K562 (cell line): ENCODE measurements around the gene SERPINE1. TPM values are rescaled to one million over a fixed set of nuclear protein-coding genes. Genes with fewer than 3 reads are reported as not detected.

Source experiments
- BCL6 ChIP-seq: fragments of 250-450 bp; sonication (Bioruptor Pico); IDR thresholded peaks from 2 replicates; pipeline ENCODE4 v1.4.0; 2020
- CAMTA2 ChIP-seq: fragments of 250-450 bp; sonication (Bioruptor Pico); conservative IDR thresholded peaks from 2 replicates; pipeline ENCODE4 v1.5.1; 2022
- CEBPB ChIP-seq: fragments of 450-650 bp; IDR thresholded peaks from 2 replicates; pipeline ENCODE4 v1.6.1; 2016; ENCODE audit warnings: missing genetic modification characterization, missing compliant biosample characterization
- DACH1 ChIP-seq: fragments of 450-650 bp; IDR thresholded peaks from 2 replicates; pipeline ENCODE4 v1.6.1; 2018; ENCODE audit not compliant: partially characterized antibody
- FOSL1 ChIP-seq: fragments of 200-800 bp; sonication (Bioruptor generic); conservative IDR thresholded peaks from 2 replicates; pipeline ENCODE4 v1.6.1; 2016; ENCODE audit warnings: missing genetic modification characterization, missing compliant biosample characterization
- GABPB2 ChIP-seq: fragments of 250-450 bp; sonication (Bioruptor Pico); conservative IDR thresholded peaks from 2 replicates; pipeline ENCODE4 v1.5.1; 2021; ENCODE audit warnings: mild to moderate bottlenecking
- HNRNPH1 ChIP-seq: fragments of 200-400 bp; formaldehyde crosslinking; optimal IDR thresholded peaks from 2 replicates; pipeline ENCODE3; 2017; ENCODE audit warnings: low read depth, mild to moderate bottlenecking, low read length, moderate library complexity
- HNRNPK ChIP-seq: fragments of 200-400 bp; formaldehyde crosslinking; IDR thresholded peaks from one replicate; pipeline ENCODE4 v1.6.1; 2018; ENCODE audit warnings: mild to moderate bottlenecking, low read depth, low read length; ENCODE audit not compliant: poor library complexity, severe bottlenecking
- HSF4 ChIP-seq: fragments of 250-450 bp; sonication (Bioruptor Pico); IDR thresholded peaks from 2 replicates; pipeline ENCODE4 v2.1.2; 2022; ENCODE audit warnings: mild to moderate bottlenecking, moderate library complexity, borderline replicate concordance
- IRF2 ChIP-seq: sonication (generic); formaldehyde crosslinking; IDR thresholded peaks from 2 replicates; pipeline ENCODE4 v1.8.1; 2022; ENCODE audit warnings: mild to moderate bottlenecking, missing genetic modification reagents
- KDM2B ChIP-seq: fragments of 250-450 bp; sonication (Bioruptor Pico); IDR thresholded peaks from 2 replicates; pipeline ENCODE4 v1.8.0; 2021; ENCODE audit warnings: mild to moderate bottlenecking, moderate library complexity
- KLF6 ChIP-seq: fragments of 250-450 bp; sonication (Bioruptor Pico); IDR thresholded peaks from 2 replicates; pipeline ENCODE4 v1.4.0; 2020; ENCODE audit warnings: mild to moderate bottlenecking, moderate library complexity, borderline replicate concordance
- NELFE ChIP-seq: IDR thresholded peaks from 2 replicates; pipeline ENCODE4 v1.6.1; 2011; ENCODE audit warnings: mild to moderate bottlenecking; ENCODE audit not compliant: insufficient read depth, insufficient read length
- POLR2A ChIP-seq: fragments of 450-650 bp; conservative IDR thresholded peaks from 2 replicates; pipeline ENCODE4 v1.6.1; 2016
- SAFB ChIP-seq: fragments of 200-400 bp; formaldehyde crosslinking; IDR thresholded peaks from 2 replicates; pipeline ENCODE4 v1.6.1; 2017; ENCODE audit warnings: low read depth, low read length, borderline replicate concordance
- SIX5 ChIP-seq, 2 experiments: IDR thresholded peaks; 2 replicates each; pipeline ENCODE4 v1.6.1; 2011; ENCODE audit warnings: low read length in 2 of 2, borderline replicate concordance in 1 of 2, low read depth in 1 of 2, mild to moderate bottlenecking in 1 of 2, moderate library complexity in 1 of 2; ENCODE audit not compliant: insufficient read depth in 1 of 2
- SLC30A9 ChIP-seq: fragments of 250-450 bp; sonication (Bioruptor Pico); IDR thresholded peaks from 2 replicates; pipeline ENCODE4 v1.8.0; 2022; ENCODE audit warnings: mild to moderate bottlenecking, moderate library complexity
- SMAD1 ChIP-seq: fragments of 150-350 bp; IDR thresholded peaks from 2 replicates; pipeline ENCODE4 v1.6.1; 2014; ENCODE audit warnings: low read length, low read depth; ENCODE audit not compliant: partially characterized antibody
- ZNF134 ChIP-seq: fragments of 250-450 bp; sonication (Bioruptor Pico); conservative IDR thresholded peaks from 2 replicates; pipeline ENCODE4 v1.4.0; 2020
- ZNF584 ChIP-seq: fragments of 200-800 bp; sonication (Bioruptor generic); IDR thresholded peaks from 2 replicates; pipeline ENCODE4 v1.6.1; 2016; ENCODE audit warnings: low read depth, mild to moderate bottlenecking, missing genetic modification characterization, missing compliant biosample characterization
- ZNF609 ChIP-seq: sonication (generic); formaldehyde crosslinking; IDR thresholded peaks from 2 replicates; pipeline ENCODE4 v1.8.1; 2023; ENCODE audit warnings: missing genetic modification reagents, mild to moderate bottlenecking, borderline replicate concordance
- ZSCAN32 ChIP-seq: fragments of 450-650 bp; formaldehyde crosslinking; IDR thresholded peaks from 2 replicates; pipeline ENCODE4 v1.4.0; 2020; ENCODE audit warnings: mild to moderate bottlenecking, moderate library complexity
- polyA plus RNA-seq, 8 experiments: library from polyadenylated mRNA; depleted of rRNA in 4 of 8; stranded (reverse) in 5 of 8; unstranded in 3 of 8; fragments of >200 nt; fragmentation: Nextera tagmentation in 2 of 8; fragmentation: Illumina TruSeq in 1 of 8; extraction: Ambion mirVana in 2 of 8; extraction: Trizol in 1 of 8; gene quantifications; 2 replicates each; pipeline versions ENCODE4 v1.2.1 to v1.2.3, GENCODE V29; 2011 to 2014; ENCODE audit warnings: inconsistent platforms in 1 of 8, missing spikeins in 1 of 8
- total RNA-seq, 7 experiments: library from RNA; depleted of rRNA in 6 of 7; stranded (reverse); fragments of >200 nt in 6 of 7; fragmentation: Illumina TruSeq in 2 of 7; extraction: Trizol in 2 of 7; gene quantifications; 2 replicates each; pipeline versions ENCODE4 v1.2.1 to v1.2.3, GENCODE V29; 2011 to 2021; ENCODE audit warnings: low replicate concordance in 1 of 7
- TF ChIP-seq, protein P1 (sequence below): fragments of 250-450 bp; sonication (Bioruptor Pico); IDR thresholded peaks from 2 replicates; pipeline ENCODE4 v1.9.0; 2021; ENCODE audit warnings: mild to moderate bottlenecking
- TF ChIP-seq, protein P2 (sequence below): fragments of 450-650 bp; IDR thresholded peaks from 2 replicates; pipeline ENCODE4 v1.6.1; 2016; ENCODE audit warnings: low read depth, mild to moderate bottlenecking, moderate library complexity

SERPINE1 gene
- total and polyA plus RNA-seq, 9 of the 15 experiments (the other 6 are each of a cell fraction or from before 2014, with no cell fraction given) = 0.22 to 4.8 (median 0.91) TPM

DNA sequence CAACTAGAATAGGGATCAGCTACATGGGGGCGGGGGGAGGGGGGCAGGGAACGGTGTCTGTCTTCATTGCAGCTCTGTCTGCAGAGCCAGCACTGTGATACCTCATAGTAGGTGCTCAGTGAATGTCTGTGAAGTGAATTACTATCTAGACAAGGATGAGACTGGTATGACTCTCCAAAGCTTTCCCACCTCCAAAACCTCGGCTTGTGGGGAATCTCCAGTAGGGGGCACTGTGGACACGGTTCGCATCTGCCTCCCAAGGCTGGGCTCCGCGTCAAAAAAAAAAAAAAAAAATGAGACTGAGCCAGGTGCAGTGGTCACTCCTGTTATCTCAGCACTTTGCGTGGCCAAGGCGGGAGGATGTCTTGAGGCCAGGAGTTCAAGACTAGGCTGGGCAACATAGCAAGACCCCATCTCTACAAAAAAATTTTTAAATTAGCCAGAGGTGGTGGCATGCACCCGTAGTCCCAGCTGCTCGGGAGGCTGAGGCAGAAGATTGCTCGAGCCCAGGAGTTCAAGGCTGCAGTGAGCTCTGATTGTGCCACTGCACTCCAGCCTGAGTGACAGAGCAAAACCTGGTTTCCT lies 32.0 kb upstream of the SERPINE1 start (continued):
- peak; percentile 47; the same call in 1 of the 2 replicates for TF ChIP-seq FOSL1 (tag)
- TF ChIP-seq HNRNPK = no peak
- TF ChIP-seq, protein P1, sequence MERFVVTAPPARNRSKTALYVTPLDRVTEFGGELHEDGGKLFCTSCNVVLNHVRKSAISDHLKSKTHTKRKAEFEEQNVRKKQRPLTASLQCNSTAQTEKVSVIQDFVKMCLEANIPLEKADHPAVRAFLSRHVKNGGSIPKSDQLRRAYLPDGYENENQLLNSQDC (CRISPR knock-in tag) = no peak
- TF ChIP-seq DACH1 = no peak
- no peak for TF ChIP-seq SLC30A9
- no peak for TF ChIP-seq BCL6 (CRISPR knock-in tag)
- no peak for TF ChIP-seq CAMTA2 (CRISPR knock-in tag)
- TF ChIP-seq IRF2 (CRISPR knock-in tag) = no peak
- no peak for TF ChIP-seq ZNF134 (CRISPR knock-in tag)
- no peak for TF ChIP-seq GABPB2
- TF ChIP-seq NELFE = no peak
- TF ChIP-seq SIX5 (IDR thresholded peaks at IDR 0.05; ENCODE audit: borderline replicate concordance in 1 of 2, insufficient read depth in 1 of 2, low read depth in 1 of 2, low read length in 2 of 2) = no peak
- TF ChIP-seq POLR2A = no peak
- no peak for TF ChIP-seq CEBPB (tag)
- TF ChIP-seq, protein P2, sequence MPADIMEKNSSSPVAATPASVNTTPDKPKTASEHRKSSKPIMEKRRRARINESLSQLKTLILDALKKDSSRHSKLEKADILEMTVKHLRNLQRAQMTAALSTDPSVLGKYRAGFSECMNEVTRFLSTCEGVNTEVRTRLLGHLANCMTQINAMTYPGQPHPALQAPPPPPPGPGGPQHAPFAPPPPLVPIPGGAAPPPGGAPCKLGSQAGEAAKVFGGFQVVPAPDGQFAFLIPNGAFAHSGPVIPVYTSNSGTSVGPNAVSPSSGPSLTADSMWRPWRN = no peak
- TF ChIP-seq ZSCAN32 (CRISPR knock-in tag) = no peak
- TF ChIP-seq HNRNPH1 = no peak
- TF ChIP-seq ZNF609 = no peak
- TF ChIP-seq HSF4 (CRISPR knock-in tag) = no peak
- TF ChIP-seq KLF6 (CRISPR knock-in tag) = no peak
- no peak for TF ChIP-seq ZNF584 (CRISPR knock-in tag)
- no peak for TF ChIP-seq SAFB
- TF ChIP-seq KDM2B = no peak
- TF ChIP-seq SMAD1 = no peak
